Nucleus accumbens (tissue), 56 donors: ENCODE results near the gene MYLK.
A peak's percentile ranks its signal among the peaks of the same experiment; 100 is the strongest.
"Not testable (repeated sequence)": the region's sequence is repeated elsewhere in the genome, so short reads cannot be mapped to it uniquely, and the experiment has no call there.

Source experiments
- DNase-seq, 56 donors: peaks; one replicate each; lab custom pipeline; 2025; lab: John Stamatoyannopoulos, UW

Gene MYLK

GRCh38 chr3:123730829-123731228 lies 153.3 kb downstream of the MYLK start:
- no peak for DNase-seq

- DNase-seq = no peak
Measured at GRCh38 chr3:123728991-123729390, 155.1 kb downstream of the MYLK start.

GRCh38 chr3:123728014-123728413 lies 156.1 kb downstream of the MYLK start:
- DNase-seq = no peak

- DNase-seq = no peak
Measured at GRCh38 chr3:123725652-123726400, 158.3 kb downstream of the MYLK start.

GRCh38 chr3:123724306-123724705 lies 159.8 kb downstream of the MYLK start:
- no peak for DNase-seq

- DNase-seq = peak in 43 of 56 donors; percentile 14 to 75 (median 45)
Measured at GRCh38 chr3:123723522-123724168, 160.5 kb downstream of the MYLK start.

- DNase-seq = no peak
Measured at GRCh38 chr3:123723070-123723469, 161.1 kb downstream of the MYLK start.

- DNase-seq = no peak
Measured at GRCh38 chr3:123722456-123722855, 161.7 kb downstream of the MYLK start.

GRCh38 chr3:123722021-123722420 lies 162.1 kb downstream of the MYLK start:
- DNase-seq = no peak

- not testable (repeated sequence) for DNase-seq
Measured at GRCh38 chr3:123721095-123721689, 162.9 kb downstream of the MYLK start.

GRCh38 chr3:123720638-123721037 lies 163.5 kb downstream of the MYLK start:
- no peak for DNase-seq

GRCh38 chr3:123719862-123720453 lies 164.2 kb downstream of the MYLK start:
- DNase-seq = peak in 16 of 56 donors; percentile 4 to 71 (median 20)

- DNase-seq = peak in 50 of 56 donors; percentile 11 to 87 (median 56)
Measured at GRCh38 chr3:123719061-123719756, 164.9 kb downstream of the MYLK start.

- DNase-seq = no peak
Measured at GRCh38 chr3:123718108-123718507, 166.0 kb downstream of the MYLK start.

GRCh38 chr3:123717451-123717850 lies 166.7 kb downstream of the MYLK start:
- DNase-seq = not testable (repeated sequence)

- no peak for DNase-seq
Measured at GRCh38 chr3:123716411-123716810, 167.7 kb downstream of the MYLK start.

GRCh38 chr3:123713211-123713610 lies 170.9 kb downstream of the MYLK start:
- DNase-seq = peak in 11 of 56 donors; percentile 8 to 50 (median 26)

GRCh38 chr3:123712077-123712860 lies 171.9 kb downstream of the MYLK start:
- no peak for DNase-seq

- no peak for DNase-seq
Measured at GRCh38 chr3:123711356-123711755, 172.8 kb downstream of the MYLK start.

GRCh38 chr3:123708531-123708930 lies 175.6 kb downstream of the MYLK start:
- no peak for DNase-seq
